Cerebellar nuclear complex (tissue), 1 donor: ENCODE results near the gene CLIP2.
"Not testable (repeated sequence)": the region's sequence is repeated elsewhere in the genome, so short reads cannot be mapped to it uniquely, and the experiment has no call there.

Experiments
- DNase-seq, 2 experiments: peaks; one replicate each; lab custom pipeline; 2025; lab: John Stamatoyannopoulos, UW

CLIP2 gene

GRCh38 chr7:74289018-74289658 is at the start of gene CLIP2:
Gene CLIP2, plus strand, starts transcription at chr7:74289407. Its CDS starts 28,140 bp downstream, at chr7:74317547.
- peak in 1 of 2 experiments; percentile 38 for DNase-seq

- DNase-seq, result no peak
Observed at GRCh38 chr7:74240482-74240881, 48.7 kb upstream of the CLIP2 start.

- no peak for DNase-seq
Observed at GRCh38 chr7:74242122-74242443, 47.1 kb upstream of the CLIP2 start.

- no peak for DNase-seq
Observed at GRCh38 chr7:74246497-74246896, 42.7 kb upstream of the CLIP2 start.

GRCh38 chr7:74248156-74248555 is 41.1 kb upstream of the CLIP2 start:
- no peak for DNase-seq

GRCh38 chr7:74249058-74249457 is 40.1 kb upstream of the CLIP2 start:
- not testable (repeated sequence) for DNase-seq

GRCh38 chr7:74252893-74253292 is 36.3 kb upstream of the CLIP2 start:
- DNase-seq, result no peak

GRCh38 chr7:74253331-74253730 is 35.9 kb upstream of the CLIP2 start:
- DNase-seq, result no peak

GRCh38 chr7:74253835-74254128 is 35.4 kb upstream of the CLIP2 start:
- DNase-seq, result no peak

- peak; percentile 90 to 93 for DNase-seq
Observed at GRCh38 chr7:74254129-74254857, 34.9 kb upstream of the CLIP2 start, which contains the start of gene RFC2. Gene RFC2, minus strand, starts transcription at chr7:74254399. Its CDS starts 16 bp downstream, at chr7:74254383.

GRCh38 chr7:74254858-74255379 is 34.3 kb upstream of the CLIP2 start:
- no peak for DNase-seq

- DNase-seq, result not testable (repeated sequence)
Observed at GRCh38 chr7:74255461-74255860, 33.7 kb upstream of the CLIP2 start.

GRCh38 chr7:74256491-74257408 is 32.5 kb upstream of the CLIP2 start:
- DNase-seq, result no peak

- DNase-seq, result no peak
Observed at GRCh38 chr7:74258639-74259038, 30.6 kb upstream of the CLIP2 start.

- DNase-seq, result no peak
Observed at GRCh38 chr7:74262639-74263398, 26.4 kb upstream of the CLIP2 start.

GRCh38 chr7:74263399-74264120 is 25.6 kb upstream of the CLIP2 start:
- no peak for DNase-seq

GRCh38 chr7:74266191-74266963 is 22.8 kb upstream of the CLIP2 start:
- DNase-seq, result no peak

GRCh38 chr7:74267756-74268565 is 21.2 kb upstream of the CLIP2 start:
- no peak for DNase-seq

GRCh38 chr7:74269757-74270277 is 19.4 kb upstream of the CLIP2 start:
- no peak for DNase-seq
